Heart left ventricle (tissue), 16 donors: ENCODE measurements around the gene GSDME. TPM values are rescaled to one million over a fixed set of nuclear protein-coding genes. Genes with fewer than 3 reads are reported as not detected.

Experiments
- ATAC-seq, 4 donors: fragments of 200-7000 bp; cut with Tn5 transposase; one replicate each; pipeline ENCODE4 v1.9.1; 2020 to 2022; ENCODE audit warnings: moderate library complexity in 4 of 4, mild to moderate bottlenecking in 3 of 4, moderate number of reproducible peaks in 1 of 4
- DNase-seq, 5 donors: peaks; one replicate each; pipeline ENCODE4 v3.0.0-alpha.2; 2020
- H3K27ac ChIP-seq, 12 donors: fragments of 200-600 bp; sonication (generic) in 4 of 12; one replicate each; pipeline versions ENCODE4 v1.5.0 to v1.8.0; 2016 to 2022; ENCODE audit warnings: mild to moderate bottlenecking in 2 of 12
- H3K27me3 ChIP-seq, 9 donors: fragments of 200-600 bp; sonication (generic) in 2 of 9; one replicate each; pipeline versions ENCODE4 v1.5.1 to v1.8.0; 2016 to 2022; ENCODE audit warnings: mild to moderate bottlenecking in 3 of 9
- H3K36me3 ChIP-seq, 9 donors: fragments of 200-600 bp; sonication (generic) in 2 of 9; one replicate each; pipeline versions ENCODE4 v1.5.0 to v1.8.0; 2018 to 2022; ENCODE audit warnings: mild to moderate bottlenecking in 2 of 9
- H3K4me1 ChIP-seq, 12 donors: fragments of 200-600 bp; sonication (generic) in 4 of 12; one replicate each; pipeline versions ENCODE4 v1.5.0 to v1.8.0; 2016 to 2022; ENCODE audit warnings: mild to moderate bottlenecking in 3 of 12
- H3K4me3 ChIP-seq, 12 donors: fragments of 200-600 bp; sonication (generic) in 4 of 12; one replicate each; pipeline versions ENCODE4 v1.5.0 to v1.8.0; 2017 to 2022; ENCODE audit warnings: mild to moderate bottlenecking in 9 of 12, moderate library complexity in 4 of 12
- H3K9me3 ChIP-seq, 12 donors: fragments of 200-600 bp; sonication (generic) in 4 of 12; one replicate each; pipeline versions ENCODE4 v1.5.0 to v1.8.0; 2016 to 2022; ENCODE audit warnings: mild to moderate bottlenecking in 1 of 12
- POLR2A ChIP-seq, 2 donors: fragments of 450-650 bp; IDR thresholded peaks; one replicate each; pipeline ENCODE4 v1.6.1; 2017; ENCODE audit warnings: antibody characterized with exemption in 2 of 2, mild to moderate bottlenecking in 2 of 2, moderate library complexity in 2 of 2
- WGBS, 4 donors: extraction: QIAGEN DNeasy Blood & Tissue Kit in 2 of 4; methylation state at CpG; one replicate each; pipeline versions ENCODE4 v1.1.5 to v1.1.7; 2013 to 2018; 5-methylcytosine and 5-hydroxymethylcytosine counted together
- intact Hi-C, 10 donors: fragments of 100-400 bp; cut with DNase I; formaldehyde crosslinking; loops; one replicate each; pipeline versions ENCODE4 v1.11.1 to v1.14.2; 2022
- polyA plus RNA-seq, 2 donors: library from polyadenylated mRNA; stranded (reverse); fragments of 200-250 nt; gene quantifications; one replicate each; pipeline ENCODE4 v1.2.3, GENCODE V29; 2013
- total RNA-seq, 9 donors: library from RNA; depleted of rRNA in 2 of 9; stranded (reverse); fragments of >200 nt in 2 of 9; fragmentation: NEBNext Ultra II Directional in 3 of 9; extraction: Animal tissue kit (Norgen Biotek cat#: 25700) in 3 of 9; gene quantifications; one replicate each; pipeline versions ENCODE4 v1.1.0 to v1.2.4, GENCODE V29; 2016 to 2023
- TF ChIP-seq, protein P1 (sequence below), 12 donors: fragments of 200-600 bp; sonication (generic) in 4 of 12; IDR thresholded peaks; one replicate each; pipeline versions ENCODE4 v1.5.0 to v1.8.0; 2018 to 2022; ENCODE audit warnings: antibody characterized with exemption in 12 of 12, mild to moderate bottlenecking in 5 of 12
- donor health status: ischemic (EF 13 %, LVEDD 7.1; RV severe dilation, severe dysfunction).
- donor health status: healthy with polysubstance abuse.
- donor health status: DM: no; HTN: yes; CAD: no.
- donor health status: DM: no; HTN: no; CAD: no.
- donor health status: ischemic (EF 25% LVEDD 6.9; RV normal size, moderate dysfunction).
- donor health status: ischemic (EF 25% LVEDD 5.7; RV mildly dilated, moderate dysfunction).
- donor health status: healthy.
- donor health status: DM: yes; HTN: yes; CAD: no.
- donor health status: ischemic (EF 35%, LVEDD 5.7; RV mildly dilated, moderate dysfunction).
- donor health status: nonischemic (EF 11% LVEDD 7.7; RV severe dilation, severe dysfunction).
- donor health status: DM: yes; HTN: yes; CAD: no.
- donor health status: PGD.
- donor health status: ischemic (EF 29% LVEDD 5.4; RV normal size, mild dysfunction).
- donor health status: nonischemic (EF 23%, LVEDD 6.1; RV moderate dilation, normal function).

The GSDME gene
- total and polyA plus RNA-seq, 11 donors, result 2.6 to 17.4 (median 4.9) TPM

DNA sequence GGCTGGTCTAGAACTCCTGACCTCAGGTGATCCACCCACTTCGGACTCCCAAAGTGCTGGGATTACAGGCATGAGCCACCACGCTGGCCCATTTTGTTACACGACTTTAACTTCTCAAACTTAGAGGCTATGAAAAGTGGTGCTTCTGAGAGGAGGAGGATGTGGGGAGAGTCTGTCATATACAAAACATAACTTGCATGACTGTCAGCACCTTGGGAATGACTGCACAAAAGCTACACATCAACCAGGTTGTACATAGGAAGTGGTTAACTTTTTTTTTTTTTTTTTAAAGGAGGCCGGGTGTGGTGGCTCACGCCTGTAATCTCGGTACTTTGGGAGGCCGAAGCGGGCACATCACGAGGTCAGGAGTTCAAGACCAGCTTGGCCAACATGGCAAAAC, 43.4 kb upstream of the GSDME start:
- H3K9me3 ChIP-seq, result no peaks in the 10 kb centered on the region
- H3K4me1 ChIP-seq, result no peaks in the 10 kb centered on the region
- H3K36me3 ChIP-seq, result peaks cover 0 to 41% (median 9%) of the 10 kb centered on the region in 9 donors
- intact Hi-C loops, result no loop called here
- no peak overlapping the region for H3K27ac ChIP-seq
- TF ChIP-seq POLR2A (IDR thresholded peaks at IDR 0.05), result no peak
- TF ChIP-seq, protein P1, sequence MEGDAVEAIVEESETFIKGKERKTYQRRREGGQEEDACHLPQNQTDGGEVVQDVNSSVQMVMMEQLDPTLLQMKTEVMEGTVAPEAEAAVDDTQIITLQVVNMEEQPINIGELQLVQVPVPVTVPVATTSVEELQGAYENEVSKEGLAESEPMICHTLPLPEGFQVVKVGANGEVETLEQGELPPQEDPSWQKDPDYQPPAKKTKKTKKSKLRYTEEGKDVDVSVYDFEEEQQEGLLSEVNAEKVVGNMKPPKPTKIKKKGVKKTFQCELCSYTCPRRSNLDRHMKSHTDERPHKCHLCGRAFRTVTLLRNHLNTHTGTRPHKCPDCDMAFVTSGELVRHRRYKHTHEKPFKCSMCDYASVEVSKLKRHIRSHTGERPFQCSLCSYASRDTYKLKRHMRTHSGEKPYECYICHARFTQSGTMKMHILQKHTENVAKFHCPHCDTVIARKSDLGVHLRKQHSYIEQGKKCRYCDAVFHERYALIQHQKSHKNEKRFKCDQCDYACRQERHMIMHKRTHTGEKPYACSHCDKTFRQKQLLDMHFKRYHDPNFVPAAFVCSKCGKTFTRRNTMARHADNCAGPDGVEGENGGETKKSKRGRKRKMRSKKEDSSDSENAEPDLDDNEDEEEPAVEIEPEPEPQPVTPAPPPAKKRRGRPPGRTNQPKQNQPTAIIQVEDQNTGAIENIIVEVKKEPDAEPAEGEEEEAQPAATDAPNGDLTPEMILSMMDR (IDR thresholded peaks at IDR 0.05), result no peak
- ATAC-seq (no peak), DNase-seq (no peak)
- no peaks in the 10 kb centered on the region for H3K27me3 ChIP-seq
- H3K4me3 ChIP-seq, result no peak overlapping the region
- 88 to 97% (median 94%) methylated on average over 9 of the region's 9 CpGs for WGBS, 4 donors

DNA sequence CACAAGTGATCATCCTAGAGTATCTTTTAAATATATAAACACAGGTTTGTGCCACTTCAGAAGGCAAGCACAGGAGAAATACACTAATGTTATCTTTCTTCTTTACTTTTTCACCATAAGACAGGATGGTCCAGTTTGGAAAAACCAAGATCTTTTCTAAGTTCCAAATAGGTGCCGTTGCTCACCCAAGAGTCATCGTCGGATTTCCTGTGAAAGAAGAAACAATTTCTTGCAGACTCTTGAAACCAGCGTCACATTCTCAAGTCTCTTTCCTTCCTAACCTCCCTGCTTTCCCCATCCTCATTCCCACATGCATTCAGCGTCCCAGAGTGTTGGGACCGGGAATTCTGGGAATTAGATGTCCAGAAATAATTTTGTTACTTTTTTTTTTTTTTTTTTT, 42.8 kb upstream of the GSDME start:
- WGBS, 4 donors, result 84 to 93% (median 89%) methylated on average over 6 of the region's 6 CpGs
- intact Hi-C loops, result no loop called here
- Histone ChIP-seq H3K27me3 (no peaks in the 10 kb centered on the region), H3K27ac (no peak overlapping the region), H3K4me1 (no peaks in the 10 kb centered on the region), H3K36me3 (peaks cover 0 to 40% (median 9%) of the 10 kb centered on the region in 9 donors), H3K9me3 (no peaks in the 10 kb centered on the region), H3K4me3 (no peak overlapping the region)
- no peak for TF ChIP-seq POLR2A (IDR thresholded peaks at IDR 0.05)
- ATAC-seq, result no peak
- DNase-seq, result no peak

DNA sequence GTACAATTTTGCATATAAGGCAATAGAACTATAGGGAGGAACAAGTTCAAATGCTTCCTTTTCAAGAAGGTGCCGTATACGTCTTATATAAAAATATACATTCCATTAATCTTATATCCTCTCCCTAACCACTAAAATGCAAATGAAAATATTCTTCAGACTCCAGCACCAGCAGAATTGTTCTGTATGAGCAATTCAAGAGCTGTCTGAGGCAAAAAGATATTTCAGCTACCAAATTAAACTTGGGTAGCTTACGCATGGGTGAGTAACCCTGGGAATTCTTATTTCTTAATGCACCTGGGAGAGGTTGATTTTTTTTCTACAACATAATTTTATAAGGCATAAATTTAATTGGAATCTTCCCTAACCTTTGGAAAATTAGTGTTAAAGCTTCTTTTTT, 42.2 kb upstream of the GSDME start:
- intact Hi-C loops, result no loop called here
- ATAC-seq (no peak), DNase-seq (no peak)
- Histone ChIP-seq H3K36me3 (peaks cover 0 to 39% (median 9%) of the 10 kb centered on the region in 9 donors), H3K4me3 (no peak overlapping the region), H3K27ac (no peak overlapping the region), H3K27me3 (no peaks in the 10 kb centered on the region), H3K9me3 (no peaks in the 10 kb centered on the region), H3K4me1 (no peaks in the 10 kb centered on the region)
- no peak for TF ChIP-seq POLR2A (IDR thresholded peaks at IDR 0.05)
- TF ChIP-seq, protein P1 (IDR thresholded peaks at IDR 0.05), result no peak
- 91 to 97% (median 96%) methylated on average over 3 of the region's 3 CpGs for WGBS, 4 donors

DNA sequence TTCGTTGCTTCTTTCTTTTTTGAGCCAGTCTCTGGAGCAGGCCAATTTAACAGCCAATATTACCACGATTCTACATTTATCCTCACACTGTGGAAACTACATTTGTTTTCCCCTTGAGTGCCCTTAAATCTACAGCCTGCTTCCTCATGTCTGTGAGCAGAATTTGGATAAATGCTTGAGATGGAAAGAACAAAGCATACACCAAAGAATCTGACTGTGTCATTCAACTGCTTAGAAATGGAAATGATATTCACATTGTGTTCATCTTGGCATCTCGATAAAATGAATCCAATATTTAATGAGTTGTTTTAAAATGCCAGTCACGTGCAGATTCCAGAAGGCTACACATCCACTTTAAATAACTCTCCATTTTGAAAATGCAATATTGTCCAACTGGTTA, 41.0 kb upstream of the GSDME start:
- intact Hi-C loops, result no loop called here
- Histone ChIP-seq H3K27ac (no peak overlapping the region), H3K9me3 (no peaks in the 10 kb centered on the region), H3K27me3 (no peaks in the 10 kb centered on the region), H3K36me3 (peaks cover 0 to 27% (median 0%) of the 10 kb centered on the region in 9 donors), H3K4me1 (peaks cover 0 to 4% (median 0%) of the 10 kb centered on the region in 12 donors), H3K4me3 (no peak overlapping the region)
- ATAC-seq (no peak), DNase-seq (no peak)
- 82 to 92% (median 86%) methylated on average over 4 of the region's 4 CpGs for WGBS, 4 donors
- no peak for TF ChIP-seq POLR2A (IDR thresholded peaks at IDR 0.05)
- TF ChIP-seq, protein P1 (IDR thresholded peaks at IDR 0.05), result no peak

DNA sequence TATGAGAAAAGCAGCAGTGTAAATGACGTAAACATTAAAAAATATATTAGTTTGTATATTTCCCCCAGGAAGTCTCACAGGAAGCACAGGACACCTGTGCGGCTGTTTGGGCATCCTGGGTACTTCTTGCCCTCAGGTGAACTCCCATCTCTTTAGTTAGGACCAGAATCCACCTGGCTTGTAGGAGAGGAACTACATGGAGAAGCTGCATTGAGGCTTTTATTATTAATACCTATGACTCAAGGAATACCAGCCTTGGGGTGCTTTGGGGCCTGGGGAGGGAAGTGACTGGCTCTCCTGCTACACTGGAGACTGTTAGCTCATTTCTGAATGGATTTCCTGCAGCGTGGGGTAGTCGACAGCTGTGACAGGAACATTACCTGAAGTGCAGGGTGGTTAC, 40.0 kb upstream of the GSDME start:
- Histone ChIP-seq H3K36me3 (peaks cover 0 to 17% (median 0%) of the 10 kb centered on the region in 9 donors), H3K4me3 (no peak overlapping the region), H3K4me1 (peaks cover 0 to 4% (median 0%) of the 10 kb centered on the region in 12 donors), H3K27ac (no peak overlapping the region), H3K27me3 (no peaks in the 10 kb centered on the region), H3K9me3 (no peaks in the 10 kb centered on the region)
- WGBS, 4 donors, result 84 to 89% (median 87%) methylated on average over 4 of the region's 4 CpGs
- TF ChIP-seq, protein P1 (IDR thresholded peaks at IDR 0.05), result no peak
- no peak for TF ChIP-seq POLR2A (IDR thresholded peaks at IDR 0.05)
- intact Hi-C loops, result no loop called here
- DNase-seq (no peak), ATAC-seq (no peak)
